Neural progenitor cell (in vitro differentiated cells): ENCODE data around the gene ERN1. TPM values are rescaled to one million over a fixed set of nuclear protein-coding genes. Genes with fewer than 3 reads are reported as not detected.
A peak's percentile ranks its signal among the peaks of the same experiment; 100 is the strongest.

ENCODE experiments used
- DNase-seq: peaks from one replicate; pipeline ENCODE4 v3.0.0-alpha.2; 2016; ENCODE audit warnings: low spot score
- H2AFZ ChIP-seq: fragments of 200-600 bp; sonication (generic); replicated peaks from 2 replicates; pipeline ENCODE4 v1.6.1; 2016; ENCODE audit warnings: antibody characterized with exemption
- H3F3A ChIP-seq: fragments of 200-600 bp; sonication (generic); 2 replicates; pipeline ENCODE4 v1.6.1; 2016; ENCODE audit warnings: antibody characterized with exemption, low read depth
- H3K27ac ChIP-seq: fragments of 200-600 bp; sonication (generic); 2 replicates; pipeline ENCODE4 v1.5.1; 2016; ENCODE audit warnings: mild to moderate bottlenecking
- H3K27me3 ChIP-seq: fragments of 200-600 bp; sonication (generic); 2 replicates; pipeline ENCODE4 v1.6.1; 2016; ENCODE audit warnings: mild to moderate bottlenecking, moderate library complexity
- H3K36me3 ChIP-seq: fragments of 200-600 bp; sonication (generic); 2 replicates; pipeline ENCODE4 v1.5.1; 2016
- H3K4me1 ChIP-seq: fragments of 200-600 bp; sonication (generic); 2 replicates; pipeline ENCODE4 v1.6.1; 2016; ENCODE audit warnings: mixed run types
- H3K4me2 ChIP-seq: fragments of 200-600 bp; sonication (generic); 2 replicates; pipeline ENCODE4 v1.6.1; 2016
- H3K4me3 ChIP-seq: fragments of 200-600 bp; sonication (generic); 2 replicates; pipeline ENCODE4 v1.5.1; 2016
- H3K79me2 ChIP-seq: fragments of 200-600 bp; sonication (generic); 2 replicates; pipeline ENCODE4 v1.6.1; 2016; ENCODE audit warnings: low read depth
- H3K9ac ChIP-seq: fragments of 200-600 bp; sonication (generic); 2 replicates; pipeline ENCODE4 v1.6.1; 2016
- H3K9me3 ChIP-seq: fragments of 200-600 bp; sonication (generic); 2 replicates; pipeline ENCODE4 v1.5.1; 2016; ENCODE audit warnings: low read depth
- H4K20me1 ChIP-seq: fragments of 200-600 bp; sonication (generic); 2 replicates; pipeline ENCODE4 v1.6.1; 2016; ENCODE audit warnings: low read depth
- H3K27ac Mint-ChIP-seq: 3 replicates; pipeline ENCODE4 v1.8.0; 2021; ENCODE audit warnings: mixed read lengths
- H3K27me3 Mint-ChIP-seq: 2 replicates; pipeline ENCODE4 v1.8.0; 2022; ENCODE audit warnings: low read depth, mild to moderate bottlenecking, inconsistent platforms, moderate library complexity, mixed read lengths; ENCODE audit not compliant: insufficient read depth
- H3K36me3 Mint-ChIP-seq: 3 replicates; pipeline ENCODE4 v1.8.0; 2021; ENCODE audit warnings: mixed read lengths
- H3K4me1 Mint-ChIP-seq: 3 replicates; pipeline ENCODE4 v1.8.0; 2021; ENCODE audit warnings: mixed read lengths
- H3K4me3 Mint-ChIP-seq: 3 replicates; pipeline ENCODE4 v1.8.0; 2021; ENCODE audit warnings: mild to moderate bottlenecking, moderate library complexity, mixed read lengths
- H3K9me3 Mint-ChIP-seq: 3 replicates; pipeline ENCODE4 v1.8.0; 2020; ENCODE audit warnings: mixed read lengths
- EZH2 ChIP-seq: fragments of 200-600 bp; sonication (generic); IDR thresholded peaks from 2 replicates; pipeline ENCODE4 v1.6.1; 2017; ENCODE audit warnings: antibody characterized with exemption, mild to moderate bottlenecking, moderate library complexity
- EZH2phosphoT487 ChIP-seq: fragments of 200-600 bp; sonication (generic); IDR thresholded peaks from 2 replicates; pipeline ENCODE4 v1.6.1; 2017; ENCODE audit warnings: antibody characterized with exemption
- total RNA-seq: library from RNA; depleted of rRNA; stranded (reverse); fragments of >200 nt; gene quantifications from 2 replicates; pipeline ENCODE4 v1.2.3, GENCODE V29; 2015; ENCODE audit warnings: low replicate concordance
- TF ChIP-seq, protein P1 (sequence below): fragments of 200-600 bp; sonication (generic); IDR thresholded peaks from 2 replicates; pipeline ENCODE4 v1.5.1; 2017; ENCODE audit warnings: antibody characterized with exemption, mild to moderate bottlenecking

ERN1 gene
- total RNA-seq, 1 donor from 2014 or later = 2.4 TPM

DNA sequence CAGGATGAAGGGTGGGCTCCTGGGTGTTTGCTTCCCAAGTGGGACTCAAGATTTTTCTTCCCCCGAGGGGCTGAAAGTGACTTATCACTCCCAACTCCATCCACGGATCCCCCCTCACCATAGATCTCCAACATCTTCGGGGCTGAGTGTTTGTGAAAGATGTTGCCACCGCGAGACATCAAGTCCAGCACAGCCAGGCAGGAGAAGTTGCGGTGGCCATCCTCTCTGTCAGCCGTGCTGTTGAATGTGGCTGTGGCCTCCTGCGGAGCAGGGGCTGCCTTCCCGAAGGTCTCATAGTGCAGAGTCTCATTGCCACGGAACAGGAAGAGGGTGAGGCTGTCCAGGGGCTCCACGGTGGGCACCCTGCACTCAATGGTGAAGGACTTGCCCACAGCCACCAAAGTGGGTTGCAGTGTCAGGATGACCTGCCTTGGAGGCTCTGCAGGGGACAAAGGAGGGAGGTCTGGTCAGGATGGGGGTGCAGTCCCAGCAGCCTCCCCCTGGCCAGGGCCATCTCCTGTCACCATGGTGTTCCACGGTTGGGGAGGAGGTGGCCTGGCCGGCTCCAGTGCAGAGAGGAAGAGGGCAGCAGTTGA lies 126.3 kb downstream of the ERN1 start:
- H3K9me3 Mint-ChIP-seq = no peaks in the 10 kb centered on the region
- peak; percentile 0 for DNase-seq
- peaks cover 23% of the 10 kb centered on the region for H3K4me1 Mint-ChIP-seq
- no peaks in the 10 kb centered on the region for H4K20me1 ChIP-seq
- no peaks in the 10 kb centered on the region for H3K79me2 ChIP-seq
- H3K9ac ChIP-seq = no peak overlapping the region
- H3K27ac ChIP-seq = no peak overlapping the region
- peaks cover 12% of the 10 kb centered on the region for H3K27me3 ChIP-seq
- H3K27ac Mint-ChIP-seq = no peak overlapping the region
- no peaks in the 10 kb centered on the region for H3K36me3 ChIP-seq
- H3K4me2 ChIP-seq = no peak overlapping the region
- H2AFZ ChIP-seq = no peak overlapping the region
- H3K9me3 ChIP-seq = no peaks in the 10 kb centered on the region
- peaks cover 12% of the 10 kb centered on the region for H3K4me1 ChIP-seq
- H3K27me3 Mint-ChIP-seq = peaks cover 12% of the 10 kb centered on the region
- H3F3A ChIP-seq = no peaks in the 10 kb centered on the region
- no peaks in the 10 kb centered on the region for H3K36me3 Mint-ChIP-seq
- TF ChIP-seq EZH2 (no peak), EZH2phosphoT487 (no peak)
- TF ChIP-seq, protein P1, sequence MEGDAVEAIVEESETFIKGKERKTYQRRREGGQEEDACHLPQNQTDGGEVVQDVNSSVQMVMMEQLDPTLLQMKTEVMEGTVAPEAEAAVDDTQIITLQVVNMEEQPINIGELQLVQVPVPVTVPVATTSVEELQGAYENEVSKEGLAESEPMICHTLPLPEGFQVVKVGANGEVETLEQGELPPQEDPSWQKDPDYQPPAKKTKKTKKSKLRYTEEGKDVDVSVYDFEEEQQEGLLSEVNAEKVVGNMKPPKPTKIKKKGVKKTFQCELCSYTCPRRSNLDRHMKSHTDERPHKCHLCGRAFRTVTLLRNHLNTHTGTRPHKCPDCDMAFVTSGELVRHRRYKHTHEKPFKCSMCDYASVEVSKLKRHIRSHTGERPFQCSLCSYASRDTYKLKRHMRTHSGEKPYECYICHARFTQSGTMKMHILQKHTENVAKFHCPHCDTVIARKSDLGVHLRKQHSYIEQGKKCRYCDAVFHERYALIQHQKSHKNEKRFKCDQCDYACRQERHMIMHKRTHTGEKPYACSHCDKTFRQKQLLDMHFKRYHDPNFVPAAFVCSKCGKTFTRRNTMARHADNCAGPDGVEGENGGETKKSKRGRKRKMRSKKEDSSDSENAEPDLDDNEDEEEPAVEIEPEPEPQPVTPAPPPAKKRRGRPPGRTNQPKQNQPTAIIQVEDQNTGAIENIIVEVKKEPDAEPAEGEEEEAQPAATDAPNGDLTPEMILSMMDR = no peak
- H3K4me3 ChIP-seq = no peak overlapping the region
- no peak overlapping the region for H3K4me3 Mint-ChIP-seq

DNA sequence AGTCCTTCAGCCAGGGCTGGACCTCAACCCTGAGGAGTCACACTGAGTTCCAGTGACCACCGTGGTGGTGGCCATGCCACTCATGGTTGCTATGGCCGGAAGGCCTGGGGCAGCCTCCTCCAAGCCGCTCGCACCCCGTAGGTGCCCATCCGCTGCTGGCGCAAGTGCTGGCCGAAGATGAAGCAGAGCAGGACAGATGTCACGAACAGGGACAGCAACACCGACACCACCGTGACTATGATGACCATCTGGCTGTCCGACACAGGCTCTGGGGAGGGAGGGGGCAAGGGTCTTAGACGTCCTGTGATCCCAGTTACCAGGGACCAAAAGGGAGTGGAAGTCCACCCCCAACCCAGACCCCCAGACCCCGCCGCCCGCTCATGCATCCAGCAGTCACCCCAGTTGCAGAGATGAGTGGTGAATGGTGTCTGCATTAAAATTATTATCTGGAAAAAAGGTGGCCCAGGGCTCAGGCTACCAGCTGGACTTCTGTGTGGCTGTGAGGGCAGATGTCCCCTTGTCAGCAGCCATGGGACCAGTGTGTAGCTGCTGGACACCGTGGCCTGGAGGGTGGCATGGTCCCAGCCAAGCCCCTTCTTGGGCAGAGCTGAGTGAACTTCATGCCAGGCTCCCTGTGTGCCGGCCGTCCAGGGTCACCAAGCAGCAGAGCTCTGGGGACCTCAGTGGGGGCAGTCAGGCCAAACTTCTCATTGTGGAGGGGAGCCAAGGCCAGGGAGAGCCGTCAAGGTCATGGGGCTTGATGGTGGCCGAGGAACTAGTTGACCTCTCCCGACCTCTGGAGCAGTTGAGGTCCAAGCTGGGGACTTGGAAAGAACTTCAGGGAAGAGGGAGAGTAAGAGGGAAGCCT lies 127.1 kb downstream of the ERN1 start:
- no peaks in the 10 kb centered on the region for H3K79me2 ChIP-seq
- no peak overlapping the region for H3K27ac ChIP-seq
- Mint-ChIP-seq H3K4me3 (no peak overlapping the region), H3K27ac (no peak overlapping the region), H3K9me3 (no peaks in the 10 kb centered on the region), H3K27me3 (peaks cover 12% of the 10 kb centered on the region), H3K36me3 (no peaks in the 10 kb centered on the region), H3K4me1 (peaks cover 20% of the 10 kb centered on the region)
- peak; percentile 1 for DNase-seq
- peaks cover 19% of the 10 kb centered on the region for H3K27me3 ChIP-seq
- H3F3A ChIP-seq = no peaks in the 10 kb centered on the region
- no peak overlapping the region for H3K4me2 ChIP-seq
- no peak overlapping the region for H3K9ac ChIP-seq
- peaks cover 8% of the 10 kb centered on the region for H3K4me1 ChIP-seq
- H3K36me3 ChIP-seq = no peaks in the 10 kb centered on the region
- TF ChIP-seq EZH2 = no peak
- TF ChIP-seq, protein P1 = no peak
- TF ChIP-seq EZH2phosphoT487 = no peak
- no peak overlapping the region for H2AFZ ChIP-seq
- H4K20me1 ChIP-seq = no peaks in the 10 kb centered on the region
- no peak overlapping the region for H3K4me3 ChIP-seq
- H3K9me3 ChIP-seq = no peaks in the 10 kb centered on the region

DNA sequence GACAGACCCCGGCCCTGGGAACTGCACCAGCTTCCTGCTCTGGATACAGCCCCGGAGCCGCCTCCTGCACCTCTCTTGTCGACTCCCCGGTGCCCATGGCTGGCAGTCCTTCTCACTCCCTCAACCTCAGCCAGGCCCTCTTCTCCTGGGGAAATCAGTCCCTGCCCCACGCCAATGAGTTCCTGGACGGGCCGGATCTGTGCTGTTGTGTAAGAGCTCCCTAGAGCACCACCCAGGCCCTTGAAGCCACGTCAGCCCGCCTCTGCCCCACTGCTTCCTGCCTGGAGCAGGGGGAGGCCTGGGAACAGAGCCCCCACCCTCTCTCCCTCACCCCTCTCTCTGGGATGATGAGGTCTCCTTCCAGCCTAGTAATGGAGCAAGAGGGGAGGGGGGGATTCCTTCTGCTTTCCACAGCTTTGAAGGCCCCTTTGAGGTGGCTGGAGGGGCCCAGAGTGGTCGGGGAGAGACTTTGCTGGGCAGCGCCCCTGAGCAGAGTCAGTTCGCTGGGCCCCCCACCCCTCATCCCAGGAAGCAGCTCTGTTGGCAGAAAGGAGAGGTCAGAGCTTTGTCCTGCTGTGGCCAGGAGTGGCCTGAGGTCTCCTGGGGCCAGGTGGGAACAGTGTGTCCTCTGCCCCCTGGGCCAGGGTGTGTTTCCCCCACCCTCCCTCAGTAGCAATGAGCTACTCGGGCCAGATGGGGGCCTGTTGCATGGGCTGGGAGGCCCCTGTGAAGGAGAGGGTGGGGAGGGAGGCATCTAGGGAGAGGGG lies 128.0 kb downstream of the ERN1 start:
- Histone ChIP-seq H3K27ac (no peak overlapping the region), H3K9ac (no peak overlapping the region), H3K79me2 (no peaks in the 10 kb centered on the region), H2AFZ (no peak overlapping the region), H3K9me3 (no peaks in the 10 kb centered on the region), H3K4me2 (no peak overlapping the region), H3K27me3 (peaks cover 28% of the 10 kb centered on the region), H4K20me1 (no peaks in the 10 kb centered on the region), H3F3A (no peaks in the 10 kb centered on the region), H3K4me3 (no peak overlapping the region), H3K4me1 (peaks cover 8% of the 10 kb centered on the region), H3K36me3 (no peaks in the 10 kb centered on the region)
- Mint-ChIP-seq H3K4me3 (no peak overlapping the region), H3K27ac (no peak overlapping the region), H3K4me1 (peaks cover 22% of the 10 kb centered on the region), H3K9me3 (no peaks in the 10 kb centered on the region), H3K36me3 (no peaks in the 10 kb centered on the region), H3K27me3 (peaks cover 12% of the 10 kb centered on the region)
- TF ChIP-seq, protein P1 = no peak
- TF ChIP-seq EZH2phosphoT487 (no peak), EZH2 (no peak)
- peak; percentile 1 for DNase-seq
